Lung (tissue), 12 donors: ENCODE measurements around the gene PLCB4. TPM values are rescaled to one million over a fixed set of nuclear protein-coding genes. Genes with fewer than 3 reads are reported as not detected.

ENCODE experiments used
- ATAC-seq: fragments of 200-7000 bp; cut with Tn5 transposase; one replicate; pipeline ENCODE4 v1.9.1; 2020; ENCODE audit warnings: moderate number of reproducible peaks; ENCODE audit not compliant: insufficient read depth, low FRiP score
- DNase-seq, 3 donors: peaks; one replicate each; pipeline ENCODE4 v3.0.0-alpha.2; 2013 to 2017
- H3K27ac ChIP-seq, 2 donors: one replicate each; pipeline ENCODE4 v1.5.1; 2013; ENCODE audit warnings: mild to moderate bottlenecking in 2 of 2, moderate library complexity in 2 of 2, control low read depth in 1 of 2, inconsistent platforms in 1 of 2, low read depth in 1 of 2, low read length in 1 of 2
- H3K27me3 ChIP-seq, 3 donors: one replicate each; pipeline ENCODE4 v1.5.1; 2013; ENCODE audit warnings: low read length in 2 of 3; ENCODE audit not compliant: control insufficient read depth in 3 of 3, insufficient read depth in 3 of 3
- H3K36me3 ChIP-seq, 4 donors: one replicate each; pipeline ENCODE4 v1.5.1; 2013; ENCODE audit warnings: low read length in 4 of 4, mild to moderate bottlenecking in 1 of 4, moderate library complexity in 1 of 4; ENCODE audit not compliant: control insufficient read depth in 4 of 4, insufficient read depth in 4 of 4
- H3K4me1 ChIP-seq, 5 donors: one replicate each; pipeline ENCODE4 v1.5.1; 2013; ENCODE audit warnings: low read length in 5 of 5, mild to moderate bottlenecking in 2 of 5, moderate library complexity in 1 of 5; ENCODE audit not compliant: control insufficient read depth in 5 of 5, insufficient read depth in 5 of 5
- H3K4me3 ChIP-seq: one replicate; pipeline ENCODE4 v1.5.1; 2013; ENCODE audit warnings: mild to moderate bottlenecking, control low read depth, moderate library complexity
- H3K9ac ChIP-seq, 2 donors: one replicate each; pipeline ENCODE4 v1.5.1; 2013; ENCODE audit warnings: low read length in 2 of 2, control low read depth in 1 of 2; ENCODE audit not compliant: insufficient read depth in 1 of 2
- H3K9me3 ChIP-seq, 4 donors: one replicate each; pipeline ENCODE4 v1.5.1; 2013; ENCODE audit warnings: low read length in 3 of 4, mild to moderate bottlenecking in 1 of 4, moderate library complexity in 1 of 4; ENCODE audit not compliant: control insufficient read depth in 4 of 4, insufficient read depth in 3 of 4
- WGBS, 2 donors: extraction: QIAGEN DNeasy Blood & Tissue Kit; methylation state at CpG; one replicate each; pipeline ENCODE4 v1.1.7; 2013; 5-methylcytosine and 5-hydroxymethylcytosine counted together
- polyA plus RNA-seq, 2 donors: library from polyadenylated mRNA; stranded (reverse); fragments of 200-250 nt; gene quantifications; one replicate each; pipeline ENCODE4 v1.2.1, GENCODE V29; 2013
- total RNA-seq, 2 donors: library from RNA; depleted of rRNA in 1 of 2; stranded (reverse); fragments of >200 nt in 1 of 2; gene quantifications; one replicate each; pipeline ENCODE4 v1.2.1, GENCODE V29; 2014 to 2021
- TF ChIP-seq, protein P1 (sequence below): IDR thresholded peaks from 2 replicates; pipeline ENCODE4 v1.5.1; 2012; ENCODE audit warnings: mild to moderate bottlenecking; ENCODE audit errors: control extremely low read depth, extremely low read depth
- donor health status: control.
- donor health status: control.
- donor health status: Bipolar disorder and iron deficiency.
- donor health status: healthy.
- donor health status: DM: yes; HTN: yes; CAD: no.

The PLCB4 gene
- total and polyA plus RNA-seq, 4 donors = 2.1 to 18.6 (median 5.6) TPM

DNA sequence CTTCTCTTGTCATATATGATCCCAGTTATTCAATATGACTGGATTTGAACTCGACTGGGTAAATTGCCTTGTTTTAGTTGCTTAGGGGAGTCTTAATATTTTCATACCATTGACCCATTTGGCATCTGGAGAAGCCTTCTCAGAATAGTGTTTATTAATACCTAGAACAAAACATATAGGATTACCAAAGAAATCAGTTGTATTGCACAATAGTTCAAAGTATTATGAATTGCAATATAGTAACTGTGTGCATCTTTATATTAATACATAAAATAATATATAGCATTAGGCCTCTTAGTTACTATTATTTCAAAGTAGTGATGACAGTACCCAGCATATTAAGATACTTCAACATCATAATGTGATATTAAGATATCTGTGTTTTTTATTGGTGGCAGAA, 177.8 kb downstream of the PLCB4 start:
- Histone ChIP-seq H3K36me3 (no peaks in the 10 kb centered on the region), H3K27me3 (no peaks in the 10 kb centered on the region), H3K9ac (no peak overlapping the region), H3K4me1 (peaks cover 0 to 14% (median 0%) of the 10 kb centered on the region in 5 donors), H3K27ac (no peak overlapping the region), H3K9me3 (no peaks in the 10 kb centered on the region), H3K4me3 (no peak overlapping the region)
- DNase-seq (no peak), ATAC-seq (no peak)
- WGBS, 2 donors = 89 to 91% methylated on average over 1 of the region's 1 CpG
- TF ChIP-seq, protein P1, sequence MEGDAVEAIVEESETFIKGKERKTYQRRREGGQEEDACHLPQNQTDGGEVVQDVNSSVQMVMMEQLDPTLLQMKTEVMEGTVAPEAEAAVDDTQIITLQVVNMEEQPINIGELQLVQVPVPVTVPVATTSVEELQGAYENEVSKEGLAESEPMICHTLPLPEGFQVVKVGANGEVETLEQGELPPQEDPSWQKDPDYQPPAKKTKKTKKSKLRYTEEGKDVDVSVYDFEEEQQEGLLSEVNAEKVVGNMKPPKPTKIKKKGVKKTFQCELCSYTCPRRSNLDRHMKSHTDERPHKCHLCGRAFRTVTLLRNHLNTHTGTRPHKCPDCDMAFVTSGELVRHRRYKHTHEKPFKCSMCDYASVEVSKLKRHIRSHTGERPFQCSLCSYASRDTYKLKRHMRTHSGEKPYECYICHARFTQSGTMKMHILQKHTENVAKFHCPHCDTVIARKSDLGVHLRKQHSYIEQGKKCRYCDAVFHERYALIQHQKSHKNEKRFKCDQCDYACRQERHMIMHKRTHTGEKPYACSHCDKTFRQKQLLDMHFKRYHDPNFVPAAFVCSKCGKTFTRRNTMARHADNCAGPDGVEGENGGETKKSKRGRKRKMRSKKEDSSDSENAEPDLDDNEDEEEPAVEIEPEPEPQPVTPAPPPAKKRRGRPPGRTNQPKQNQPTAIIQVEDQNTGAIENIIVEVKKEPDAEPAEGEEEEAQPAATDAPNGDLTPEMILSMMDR = no peak

DNA sequence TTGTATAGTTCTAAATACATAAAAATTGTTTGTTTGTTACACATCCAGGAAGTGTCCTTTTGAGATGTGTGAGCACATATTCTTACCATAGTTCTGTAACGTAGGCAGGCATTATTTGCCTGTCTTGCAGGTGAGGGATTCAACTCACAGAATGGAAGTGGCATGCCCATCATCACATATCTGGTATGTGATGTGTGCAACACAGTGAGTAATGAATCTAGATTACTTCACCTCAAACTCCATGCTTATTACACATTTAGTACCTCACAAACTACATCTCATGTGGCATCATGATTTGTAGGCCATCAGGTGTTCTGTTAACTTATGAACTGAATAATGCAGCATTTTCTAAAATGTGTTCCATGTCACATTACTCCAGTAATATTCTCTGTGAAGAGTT, 181.6 kb downstream of the PLCB4 start:
- peaks cover 0 to 3% (median 0%) of the 10 kb centered on the region in 5 donors for H3K4me1 ChIP-seq
- no peaks in the 10 kb centered on the region for H3K27me3 ChIP-seq
- no peak overlapping the region for H3K9ac ChIP-seq
- no peak overlapping the region for H3K27ac ChIP-seq
- ATAC-seq = no peak
- no peak overlapping the region for H3K4me3 ChIP-seq
- TF ChIP-seq, protein P1 = no peak
- 89 to 96% methylated on average over 1 of the region's 1 CpG for WGBS, 2 donors
- DNase-seq = no peak
- no peaks in the 10 kb centered on the region for H3K36me3 ChIP-seq
- H3K9me3 ChIP-seq = no peaks in the 10 kb centered on the region

DNA sequence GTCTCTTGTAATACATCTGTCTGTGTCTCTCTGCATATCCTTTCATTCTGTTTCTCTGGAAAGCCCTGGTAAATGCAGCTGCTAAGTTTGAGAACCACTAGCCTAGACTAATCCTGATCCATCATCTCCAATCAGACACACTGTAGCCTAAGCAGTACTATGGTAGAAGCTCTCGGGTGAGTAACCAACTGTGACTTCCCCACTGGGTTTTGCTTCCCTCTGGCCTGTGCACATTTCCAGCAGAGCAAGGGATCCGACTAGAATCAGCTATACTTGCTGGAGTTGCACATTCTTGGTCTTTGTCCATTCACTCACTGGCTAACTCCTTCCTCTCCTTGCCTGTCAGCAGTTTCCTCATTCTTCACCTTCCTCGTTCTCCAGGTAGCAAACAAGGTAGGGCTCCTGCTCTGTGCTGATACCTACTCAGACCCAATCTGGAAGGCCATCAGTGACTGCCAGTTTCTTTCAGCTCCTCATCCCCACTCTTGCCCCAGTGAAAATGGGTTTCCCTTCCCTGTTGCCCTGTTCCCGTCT, 184.2 kb downstream of the PLCB4 start:
- no peaks in the 10 kb centered on the region for H3K36me3 ChIP-seq
- TF ChIP-seq, protein P1 = no peak
- no peaks in the 10 kb centered on the region for H3K9me3 ChIP-seq
- DNase-seq (no peak), ATAC-seq (no peak)
- no peak overlapping the region for H3K4me3 ChIP-seq
- no peaks in the 10 kb centered on the region for H3K27me3 ChIP-seq
- 63 to 75% methylated on average over 4 of the region's 4 CpGs for WGBS, 2 donors
- H3K4me1 ChIP-seq = peaks cover 0 to 2% (median 0%) of the 10 kb centered on the region in 5 donors
- H3K9ac ChIP-seq = no peak overlapping the region
- no peak overlapping the region for H3K27ac ChIP-seq

DNA sequence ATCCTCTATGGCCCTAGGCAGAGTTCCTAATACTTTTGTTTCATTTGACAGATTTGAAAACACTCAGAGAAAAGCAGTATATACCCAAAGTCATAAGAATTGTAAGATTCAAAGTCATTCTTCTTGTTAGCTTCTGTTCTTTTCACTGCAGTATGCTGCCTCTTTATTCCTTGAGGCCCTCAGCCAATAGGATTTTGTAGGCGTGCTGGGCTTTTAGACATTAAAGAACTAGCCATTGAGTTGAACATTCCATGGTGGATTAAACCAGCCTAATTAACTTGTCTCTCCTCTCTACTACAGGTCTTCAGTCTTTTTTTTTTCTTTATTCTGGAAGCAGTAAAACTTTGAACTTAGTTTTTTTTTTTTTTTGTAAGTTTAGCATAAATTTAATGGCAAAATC, 186.3 kb downstream of the PLCB4 start:
- no peak overlapping the region for H3K27ac ChIP-seq
- H3K9ac ChIP-seq = no peak overlapping the region
- no peaks in the 10 kb centered on the region for H3K36me3 ChIP-seq
- H3K9me3 ChIP-seq = no peaks in the 10 kb centered on the region
- peaks cover 0 to 2% (median 0%) of the 10 kb centered on the region in 5 donors for H3K4me1 ChIP-seq
- TF ChIP-seq, protein P1 = no peak
- no peak overlapping the region for H3K4me3 ChIP-seq
- ATAC-seq (no peak), DNase-seq (no peak)
- 97% methylated on average over 1 of the region's 1 CpG for WGBS, 2 donors
- H3K27me3 ChIP-seq = no peaks in the 10 kb centered on the region
